NCI-H1092 (cell line): ENCODE measurements around the gene PIP4K2C.

ENCODE experiments used
- DNase-seq: peaks from one replicate; lab custom pipeline; 2025; lab: John Stamatoyannopoulos, UW

PIP4K2C gene

DNA sequence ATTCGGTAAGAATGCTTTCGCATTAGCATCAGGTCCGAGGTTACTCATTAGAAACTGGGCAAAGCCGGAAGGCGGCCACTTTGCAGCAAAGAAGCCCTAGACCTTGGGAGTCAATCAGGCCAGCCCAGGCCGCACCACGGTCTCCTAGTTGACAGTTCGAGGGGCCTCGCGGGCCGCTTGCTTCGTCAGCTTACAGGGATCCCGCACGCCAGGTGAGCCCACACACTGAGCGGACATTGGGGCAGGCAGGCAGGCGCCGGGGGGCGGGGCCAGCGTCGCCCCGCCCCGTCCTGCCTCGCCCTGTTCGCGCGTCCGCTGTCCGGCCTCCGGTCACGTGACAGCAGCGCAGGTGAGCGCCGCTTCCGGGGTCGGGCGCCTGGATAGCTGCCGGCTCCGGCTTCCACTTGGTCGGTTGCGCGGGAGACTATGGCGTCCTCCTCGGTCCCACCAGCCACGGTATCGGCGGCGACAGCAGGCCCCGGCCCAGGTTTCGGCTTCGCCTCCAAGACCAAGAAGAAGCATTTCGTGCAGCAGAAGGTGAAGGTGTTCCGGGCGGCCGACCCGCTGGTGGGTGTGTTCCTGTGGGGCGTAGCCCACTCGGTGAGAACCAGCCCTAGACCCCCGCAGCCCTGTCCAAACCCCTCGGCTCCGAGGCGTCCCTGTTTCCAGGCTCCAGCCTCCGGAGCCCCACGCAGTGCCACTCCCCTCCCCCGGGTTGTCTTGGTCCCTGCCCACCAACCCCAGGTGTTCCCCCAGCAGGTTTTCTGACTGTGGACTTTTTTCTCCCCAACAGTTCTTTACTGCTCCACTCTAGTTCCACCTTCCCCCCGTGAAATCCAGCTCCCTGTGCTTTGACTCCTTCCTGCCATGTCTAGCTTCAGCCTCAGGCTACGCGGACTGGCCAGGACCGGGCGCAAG lies at the start of gene PIP4K2C:
Gene PIP4K2C, plus strand, starts transcription at position 329 of the 918 bp plus-strand sequence. Its CDS starts 98 bp downstream, at position 427.
- peak; percentile 44 for DNase-seq

- DNase-seq: no peak
Measured at GRCh38 chr12:57541717-57542116, 49.3 kb upstream of the PIP4K2C start.

DNA sequence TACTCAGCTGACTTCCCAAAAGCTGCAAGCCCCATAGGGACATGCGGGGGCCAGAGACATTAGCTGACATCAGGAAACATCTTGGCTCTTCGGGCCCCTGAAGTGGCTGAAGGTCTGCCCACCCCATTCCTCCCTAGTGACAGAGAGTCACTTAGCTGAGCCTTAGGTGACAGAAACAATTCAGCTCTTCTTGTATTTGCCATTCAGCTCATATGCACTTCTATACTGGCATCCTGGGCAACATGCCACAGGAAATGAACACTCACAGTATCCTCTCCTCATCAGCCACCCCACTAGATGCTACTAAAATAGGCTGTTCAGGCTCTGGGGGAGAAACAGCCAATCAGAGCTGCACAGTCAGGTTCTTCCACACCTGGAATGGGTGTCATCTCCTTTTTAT lies 47.4 kb upstream of the PIP4K2C start:
- no peak for DNase-seq

- DNase-seq: no peak
Measured at GRCh38 chr12:57545809-57546437, 45.1 kb upstream of the PIP4K2C start.

DNA sequence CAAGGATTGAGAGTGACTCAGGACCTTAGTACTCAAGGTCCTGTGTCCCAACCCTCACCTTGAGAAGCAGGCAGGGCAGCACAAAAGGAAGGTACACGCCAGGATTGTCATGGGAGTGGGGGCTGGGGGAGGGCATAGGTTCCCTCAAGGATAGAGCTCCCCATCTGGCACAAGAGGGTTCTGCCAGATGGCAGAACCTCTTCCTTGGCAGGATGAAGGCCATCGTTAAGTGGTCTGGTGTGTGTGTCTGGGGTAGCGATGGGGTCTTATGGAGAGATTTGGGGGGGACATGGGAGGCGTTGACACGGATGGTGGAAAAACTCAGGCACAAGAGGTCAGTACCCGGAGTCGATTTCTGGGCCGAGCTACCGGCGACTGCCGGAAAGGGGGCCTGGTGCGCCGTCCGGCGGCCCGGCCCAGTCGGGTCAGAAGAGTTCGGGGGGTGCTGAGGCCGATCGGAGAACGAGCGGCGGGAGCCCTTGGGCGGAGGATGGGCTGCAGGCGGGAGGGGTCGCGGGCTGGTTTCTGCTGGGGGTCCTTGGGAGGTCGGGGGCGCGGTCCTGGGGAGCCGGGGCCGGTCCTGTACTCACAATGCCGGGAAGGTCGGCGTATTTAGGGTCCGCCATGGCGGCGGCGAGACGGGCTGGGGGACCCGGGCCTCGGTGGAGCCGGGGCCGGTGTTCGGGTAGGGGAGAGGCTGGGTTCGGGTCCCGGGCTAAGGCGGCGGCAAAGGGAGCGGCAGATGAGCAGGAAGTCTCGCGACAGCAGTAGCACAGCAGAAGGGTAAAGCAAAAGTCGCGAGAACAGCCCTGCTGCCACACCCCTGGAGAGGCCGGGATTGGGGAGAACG lies 44.3 kb upstream of the PIP4K2C start, which contains the start of gene DCTN2:
Gene DCTN2, minus strand, starts transcription at position 755 of the 850 bp plus-strand sequence. Its CDS starts 129 bp downstream, at position 626.
- peak; percentile 94 for DNase-seq

DNA sequence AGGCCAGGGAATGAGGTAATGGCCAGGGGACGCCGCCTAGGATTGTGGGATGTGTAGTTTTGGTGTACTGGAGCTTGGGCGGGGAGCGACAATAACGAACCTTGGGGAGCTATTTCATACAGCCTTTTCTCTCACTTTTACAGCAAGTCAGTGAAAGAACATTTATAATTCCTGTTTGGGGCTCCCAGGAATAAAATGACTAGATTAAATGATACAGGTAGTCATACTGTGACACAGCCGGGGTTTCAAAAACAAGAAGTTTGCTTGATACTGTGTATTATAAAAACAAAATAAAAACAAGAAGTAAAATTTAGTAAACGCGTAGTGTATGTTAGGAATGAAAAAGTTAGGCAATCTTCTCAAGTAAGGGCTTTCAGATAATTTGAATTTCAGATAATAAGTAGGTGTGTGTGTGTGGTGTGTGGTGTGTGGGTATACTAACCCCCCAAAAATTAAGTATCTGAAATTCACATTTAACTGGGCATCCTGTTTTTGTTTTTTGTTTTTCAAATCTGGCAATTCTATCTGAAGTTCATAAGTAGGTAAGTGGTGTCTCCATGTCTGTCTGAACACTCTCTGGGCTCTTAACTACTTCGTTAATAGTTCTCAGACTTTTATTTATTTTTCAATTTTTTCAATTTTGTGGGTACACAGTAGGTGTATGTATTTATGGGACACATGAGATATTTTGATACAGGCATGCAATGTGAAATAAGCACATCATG lies 43.5 kb upstream of the PIP4K2C start:
- no peak for DNase-seq

- no peak for DNase-seq
Measured at GRCh38 chr12:57548013-57548315, 43.0 kb upstream of the PIP4K2C start.

DNA sequence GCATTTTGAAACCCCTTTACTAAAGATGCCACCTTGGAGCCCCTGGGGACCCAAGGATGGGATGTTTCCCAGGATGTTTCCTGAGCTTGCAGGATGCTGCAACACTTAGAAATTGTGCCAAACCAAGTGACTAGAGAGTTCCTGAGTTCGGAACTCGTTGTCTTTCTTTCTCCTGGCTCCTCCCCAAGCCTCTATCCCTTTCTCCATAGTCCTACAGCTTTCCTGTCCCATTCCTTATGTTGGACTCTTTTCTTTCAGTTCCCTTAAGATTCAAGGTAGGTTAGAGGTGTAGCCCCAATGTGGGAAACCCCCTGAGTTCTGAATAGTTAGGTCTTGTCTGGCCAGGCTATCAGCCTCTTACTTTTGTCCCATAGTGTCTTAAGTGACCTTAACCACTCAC lies 42.5 kb upstream of the PIP4K2C start:
- DNase-seq: no peak

DNA sequence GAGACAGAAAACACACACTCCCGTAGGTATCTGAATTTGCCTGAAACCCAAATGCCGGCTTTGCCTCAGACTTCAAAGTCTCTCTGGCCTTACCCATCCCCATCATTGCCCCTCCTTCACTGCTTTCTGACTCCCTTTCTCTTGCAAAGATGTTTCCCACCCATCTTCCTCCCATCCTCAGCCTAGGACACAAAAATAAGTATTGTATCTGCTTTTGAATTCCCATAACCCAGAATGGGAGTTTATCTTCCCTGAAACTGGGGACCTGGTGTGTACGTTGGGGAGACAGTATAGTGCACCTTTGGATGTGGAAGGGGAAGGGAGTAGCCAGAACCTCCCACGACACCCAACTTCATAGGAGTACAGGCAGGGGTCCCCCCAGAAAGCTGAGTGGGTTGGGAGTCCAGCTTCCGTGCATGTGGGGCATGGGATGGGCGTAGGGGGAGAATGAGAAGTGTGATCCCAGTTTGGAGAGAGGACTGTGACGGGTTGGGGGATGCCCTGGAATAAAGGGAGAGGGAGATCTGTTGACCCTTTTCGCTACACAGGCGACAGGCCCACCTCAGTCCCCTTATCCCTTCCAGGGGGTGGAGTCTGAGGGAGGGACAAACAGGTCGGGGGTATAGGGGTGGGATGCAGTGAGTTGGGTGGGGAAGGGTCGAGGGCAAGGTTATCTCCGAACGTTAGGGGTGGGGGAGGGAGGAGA lies 41.6 kb upstream of the PIP4K2C start:
- DNase-seq: no peak

DNA sequence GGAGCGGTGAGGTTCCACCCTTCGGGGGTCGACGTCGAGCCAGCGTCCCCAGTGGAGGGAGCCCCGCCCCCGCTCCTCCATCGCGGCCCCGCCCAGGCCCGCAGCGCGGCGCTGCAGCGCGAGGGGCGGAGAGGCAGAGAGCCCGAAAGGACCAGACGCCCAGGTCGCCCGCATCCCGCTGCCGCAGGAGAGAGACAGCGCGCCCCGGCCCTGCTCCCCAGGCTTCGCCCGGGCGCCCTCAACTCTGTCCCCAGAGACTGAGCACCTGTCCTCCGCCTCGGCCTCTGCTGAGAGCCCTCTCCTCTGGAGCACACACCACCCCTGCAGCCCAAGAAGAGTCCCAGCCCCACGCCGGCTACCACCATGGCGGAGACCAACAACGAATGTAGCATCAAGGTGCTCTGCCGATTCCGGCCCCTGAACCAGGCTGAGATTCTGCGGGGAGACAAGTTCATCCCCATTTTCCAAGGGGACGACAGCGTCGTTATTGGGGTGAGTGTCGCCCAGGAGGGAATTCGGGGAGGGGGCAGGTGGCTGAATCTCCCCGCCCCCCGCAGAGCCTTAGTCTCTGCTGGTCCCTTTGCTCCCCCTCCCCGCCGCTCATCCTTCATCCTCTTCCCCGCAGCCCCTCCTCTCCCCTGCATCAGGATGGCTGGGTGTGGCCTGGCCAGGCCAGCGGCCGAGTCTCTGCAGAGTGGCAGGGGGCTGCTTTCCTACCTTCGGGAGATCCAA lies 40.9 kb upstream of the PIP4K2C start, which contains the start of gene KIF5A:
Gene KIF5A, plus strand, starts transcription at position 136 of the 732 bp plus-strand sequence. Its CDS starts 228 bp downstream, at position 364.
- DNase-seq: peak; percentile 27

- no peak for DNase-seq
Measured at GRCh38 chr12:57550641-57551549, 40.1 kb upstream of the PIP4K2C start.

GRCh38 chr12:57551637-57552305 lies 39.2 kb upstream of the PIP4K2C start:
- no peak for DNase-seq

DNA sequence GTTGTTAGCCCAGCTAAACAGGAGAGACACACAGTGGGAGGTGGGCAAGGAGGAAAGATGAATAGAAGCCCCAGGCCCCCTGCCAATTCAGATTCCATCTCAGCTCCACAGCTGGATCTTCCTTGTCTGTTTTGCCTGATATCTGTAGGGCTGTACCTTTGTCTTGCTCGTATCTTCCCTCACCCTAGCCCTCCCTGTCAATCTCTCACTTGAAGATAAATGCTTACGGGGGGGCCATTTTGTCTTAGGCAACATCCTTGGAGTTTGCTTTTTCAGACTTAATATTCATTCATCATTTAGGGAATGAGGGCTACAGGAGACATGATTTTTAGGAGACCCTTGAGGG lies 38.7 kb upstream of the PIP4K2C start:
- DNase-seq: no peak

GRCh38 chr12:57552835-57553313 lies 38.1 kb upstream of the PIP4K2C start:
- DNase-seq: no peak

DNA sequence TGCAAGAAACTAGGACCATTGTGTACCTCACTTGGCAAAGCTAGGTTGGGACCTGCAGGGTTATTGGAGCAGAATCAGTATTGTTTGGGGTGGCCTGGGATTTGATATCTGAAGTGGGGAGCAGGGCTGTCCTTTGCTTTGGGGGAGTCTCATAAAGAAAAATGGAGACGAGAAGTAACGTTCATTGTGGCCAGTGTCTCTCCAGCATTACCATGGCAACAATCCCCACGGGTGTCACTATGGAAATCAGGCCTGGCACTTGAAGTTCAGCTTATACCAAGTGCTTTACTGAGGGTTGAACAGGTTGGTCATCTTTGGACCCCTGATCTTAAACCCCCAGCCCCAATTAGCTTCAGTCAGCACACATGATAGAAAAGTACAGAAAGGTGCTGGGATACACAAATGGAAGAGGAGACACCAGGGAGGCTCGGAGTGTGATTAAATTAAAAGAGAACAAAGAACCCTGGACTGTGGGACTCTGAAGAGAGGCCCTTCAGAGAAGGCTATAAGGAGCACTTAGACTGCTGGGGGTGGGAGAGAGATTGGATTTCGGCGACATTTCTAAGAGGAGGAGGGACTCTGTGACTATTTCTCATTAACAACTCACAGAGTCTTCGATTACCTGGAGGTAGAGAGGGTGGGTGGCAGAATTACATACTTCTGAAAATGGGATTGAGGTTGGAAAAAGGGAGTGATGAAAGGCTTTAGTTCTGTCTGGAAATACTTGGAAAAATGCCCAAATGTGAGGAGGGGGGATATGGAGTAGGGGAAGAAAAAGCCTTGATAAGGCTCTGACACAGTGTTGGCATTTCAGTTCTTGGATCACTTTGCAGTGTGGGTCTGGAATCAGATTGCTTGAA lies 37.4 kb upstream of the PIP4K2C start:
- DNase-seq: peak; percentile 65

GRCh38 chr12:57554453-57554852 lies 36.5 kb upstream of the PIP4K2C start:
- DNase-seq: no peak

DNA sequence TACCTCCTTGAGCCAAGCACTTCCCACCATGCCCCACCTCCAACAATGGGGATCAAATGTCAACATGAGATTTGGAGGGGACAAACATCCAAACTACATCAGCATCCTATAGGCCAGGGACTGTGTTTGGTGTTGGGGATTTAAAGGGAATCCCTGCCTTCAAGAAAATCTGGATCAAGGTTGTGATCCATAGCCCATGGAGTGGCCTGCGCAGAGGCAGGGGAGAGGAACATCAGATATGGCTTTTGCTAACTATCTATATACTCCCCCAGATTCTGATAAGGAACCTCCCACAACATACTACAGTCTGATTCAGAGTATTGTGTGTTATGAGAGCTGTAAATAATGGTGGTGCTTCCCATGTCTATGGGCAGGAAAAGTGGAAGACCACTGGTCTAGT lies 36.1 kb upstream of the PIP4K2C start:
- DNase-seq: no peak

- no peak for DNase-seq
Measured at GRCh38 chr12:57558864-57559263, 32.1 kb upstream of the PIP4K2C start.
